NCI-H2227 (cell line): ENCODE data around the gene ST8SIA2.
"Not testable (repeated sequence)": the region's sequence is repeated elsewhere in the genome, so short reads cannot be mapped to it uniquely, and the experiment has no call there.

Experiments used
- DNase-seq: peaks from one replicate; lab custom pipeline; 2025; ENCODE audit not compliant: unreplicated experiment; lab: John Stamatoyannopoulos, UW

Gene ST8SIA2

GRCh38 chr15:92435145-92435544 is 41.5 kb downstream of the ST8SIA2 start:
- no peak for DNase-seq

GRCh38 chr15:92438471-92438870 is 44.8 kb downstream of the ST8SIA2 start:
- DNase-seq, result no peak

- no peak for DNase-seq
These were observed 49.7 kb downstream of the ST8SIA2 start for GRCh38 chr15:92443381-92443780.

GRCh38 chr15:92444631-92445030 is 51.0 kb downstream of the ST8SIA2 start:
- DNase-seq, result no peak

GRCh38 chr15:92448370-92448769 is 54.7 kb downstream of the ST8SIA2 start:
- no peak for DNase-seq

GRCh38 chr15:92449476-92449875 is 55.8 kb downstream of the ST8SIA2 start:
- DNase-seq, result no peak

- DNase-seq, result no peak
These were observed 57.6 kb downstream of the ST8SIA2 start for GRCh38 chr15:92451225-92451825.

- no peak for DNase-seq
These were observed 58.5 kb downstream of the ST8SIA2 start for GRCh38 chr15:92452143-92452542.

- DNase-seq, result no peak
These were observed 59.9 kb downstream of the ST8SIA2 start for GRCh38 chr15:92453607-92454006.

GRCh38 chr15:92454555-92455105 is 60.9 kb downstream of the ST8SIA2 start:
- no peak for DNase-seq

- DNase-seq, result no peak
These were observed 61.6 kb downstream of the ST8SIA2 start for GRCh38 chr15:92455271-92455670.

GRCh38 chr15:92457471-92458041 is 63.9 kb downstream of the ST8SIA2 start:
- no peak for DNase-seq

GRCh38 chr15:92460023-92460422 is 66.3 kb downstream of the ST8SIA2 start:
- DNase-seq, result no peak

- DNase-seq, result no peak
These were observed 68.9 kb downstream of the ST8SIA2 start for GRCh38 chr15:92462424-92463125.

- no peak for DNase-seq
These were observed 69.7 kb downstream of the ST8SIA2 start for GRCh38 chr15:92463352-92463751.

GRCh38 chr15:92463826-92464225 is 70.1 kb downstream of the ST8SIA2 start:
- DNase-seq, result no peak

GRCh38 chr15:92466834-92467233 is 73.2 kb downstream of the ST8SIA2 start:
- no peak for DNase-seq

GRCh38 chr15:92467245-92467644 is 73.6 kb downstream of the ST8SIA2 start:
- no peak for DNase-seq

- DNase-seq, result no peak
These were observed 75.3 kb downstream of the ST8SIA2 start for GRCh38 chr15:92468991-92469390.

- DNase-seq, result no peak
These were observed 77.6 kb downstream of the ST8SIA2 start for GRCh38 chr15:92471288-92471687.

- no peak for DNase-seq
These were observed 80.1 kb downstream of the ST8SIA2 start for GRCh38 chr15:92473756-92474155.

GRCh38 chr15:92479730-92480129 is 86.0 kb downstream of the ST8SIA2 start:
- DNase-seq, result not testable (repeated sequence)
